SK-N-SH treated with all-trans-retinoic acid at 6 μM for 48 hours (cell line): ENCODE data around the gene KLF11.

Experiments used
- ATAC-seq: fragments of 200-7000 bp; cut with Tn5 transposase; 3 replicates; pipeline ENCODE4 v1.9.1; 2020; ENCODE audit warnings: mild to moderate bottlenecking, moderate library complexity
- CSDC2 ChIP-seq: fragments of 250-450 bp; sonication (Bioruptor Pico); IDR thresholded peaks from 2 replicates; pipeline ENCODE4 v1.5.0; 2020; ENCODE audit warnings: mild to moderate bottlenecking, moderate library complexity
- ESRRG ChIP-seq: fragments of 250-450 bp; sonication (Bioruptor Pico); IDR thresholded peaks from 2 replicates; pipeline ENCODE4 v1.6.1; 2021; ENCODE audit warnings: mild to moderate bottlenecking
- OSR1 ChIP-seq: fragments of 250-450 bp; sonication (Bioruptor Pico); IDR thresholded peaks from 2 replicates; pipeline ENCODE4 v1.8.0; 2022; ENCODE audit warnings: moderate library complexity, mild to moderate bottlenecking, inconsistent platforms
- PPARA ChIP-seq: fragments of 250-450 bp; sonication (Bioruptor Pico); IDR thresholded peaks from 2 replicates; pipeline ENCODE4 v1.5.0; 2020; ENCODE audit warnings: mild to moderate bottlenecking, borderline replicate concordance
- RARB ChIP-seq: fragments of 250-450 bp; sonication (Bioruptor Pico); IDR thresholded peaks from 2 replicates; pipeline ENCODE4 v1.8.0; 2021; ENCODE audit warnings: mild to moderate bottlenecking, moderate library complexity
- TOX ChIP-seq: fragments of 250-450 bp; sonication (Bioruptor Pico); IDR thresholded peaks from 2 replicates; pipeline ENCODE4 v1.8.0; 2021; ENCODE audit warnings: mild to moderate bottlenecking, moderate library complexity, borderline replicate concordance
- ZC3H10 ChIP-seq: fragments of 250-450 bp; sonication (Bioruptor Pico); IDR thresholded peaks from 2 replicates; pipeline ENCODE4 v1.5.1; 2021; ENCODE audit warnings: mild to moderate bottlenecking, moderate library complexity
- ZFP3 ChIP-seq: fragments of 250-450 bp; sonication (Bioruptor Pico); IDR thresholded peaks from 2 replicates; pipeline ENCODE4 v1.5.0; 2020; ENCODE audit warnings: mild to moderate bottlenecking, moderate library complexity
- ZNF565 ChIP-seq: fragments of 450-650 bp; formaldehyde crosslinking; conservative IDR thresholded peaks from 2 replicates; pipeline ENCODE4 v1.5.0; 2020; ENCODE audit warnings: low read depth, mild to moderate bottlenecking, moderate library complexity
- ZNF70 ChIP-seq: fragments of 450-650 bp; formaldehyde crosslinking; IDR thresholded peaks from 2 replicates; pipeline ENCODE4 v1.5.0; 2020; ENCODE audit warnings: mild to moderate bottlenecking, moderate library complexity
- ZNF8 ChIP-seq: fragments of 450-650 bp; formaldehyde crosslinking; IDR thresholded peaks from 2 replicates; pipeline ENCODE4 v1.5.0; 2020; ENCODE audit warnings: mild to moderate bottlenecking, moderate library complexity
- TF ChIP-seq, protein P1 (sequence below): fragments of 250-450 bp; sonication (Bioruptor Pico); IDR thresholded peaks from 2 replicates; pipeline ENCODE4 v1.8.0; 2020; ENCODE audit warnings: mild to moderate bottlenecking, moderate library complexity, borderline replicate concordance
- TF ChIP-seq, protein P2 (sequence below): fragments of 250-450 bp; sonication (Bioruptor Pico); IDR thresholded peaks from 2 replicates; pipeline ENCODE4 v1.5.0; 2020; ENCODE audit warnings: mild to moderate bottlenecking, moderate library complexity
- TF ChIP-seq, protein P3 (sequence below): fragments of 250-450 bp; sonication (Bioruptor Pico); IDR thresholded peaks from 2 replicates; pipeline ENCODE4 v1.5.1; 2021; ENCODE audit warnings: mild to moderate bottlenecking, moderate library complexity
- TF ChIP-seq, protein P4 (sequence below): fragments of 250-450 bp; sonication (Bioruptor Pico); IDR thresholded peaks from 2 replicates; pipeline ENCODE4 v1.5.1; 2020; ENCODE audit warnings: low read depth, mild to moderate bottlenecking, moderate library complexity
- TF ChIP-seq, protein P5 (sequence below): fragments of 250-450 bp; sonication (Bioruptor Pico); IDR thresholded peaks from 2 replicates; pipeline ENCODE4 v1.8.0; 2021; ENCODE audit warnings: low read depth, mild to moderate bottlenecking, moderate library complexity, borderline replicate concordance

KLF11 gene

DNA sequence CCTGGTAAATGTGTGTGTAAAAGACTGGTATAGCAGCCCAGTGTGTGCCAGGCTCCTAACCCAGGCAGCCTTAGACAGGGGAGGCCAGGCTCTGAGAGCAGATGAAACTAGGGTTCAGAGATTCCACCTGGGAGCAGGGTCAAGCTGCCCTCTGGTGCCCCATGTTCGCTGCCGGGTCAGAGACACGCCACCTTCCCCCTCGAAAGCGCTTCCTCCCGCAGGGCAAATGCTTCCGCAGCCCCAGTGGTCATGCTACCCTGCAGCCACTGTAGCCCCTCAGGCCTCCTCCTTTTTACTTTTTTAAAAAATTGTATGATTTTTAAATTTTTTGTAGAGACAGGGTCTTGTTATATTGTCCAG is 10.6 kb upstream of the KLF11 start:
- ATAC-seq, result no peak
- TF ChIP-seq RARB (CRISPR knock-in tag) (no peak), ZNF70 (no peak), ZNF8 (no peak), OSR1 (CRISPR knock-in tag) (no peak)
- TF ChIP-seq, protein P1, sequence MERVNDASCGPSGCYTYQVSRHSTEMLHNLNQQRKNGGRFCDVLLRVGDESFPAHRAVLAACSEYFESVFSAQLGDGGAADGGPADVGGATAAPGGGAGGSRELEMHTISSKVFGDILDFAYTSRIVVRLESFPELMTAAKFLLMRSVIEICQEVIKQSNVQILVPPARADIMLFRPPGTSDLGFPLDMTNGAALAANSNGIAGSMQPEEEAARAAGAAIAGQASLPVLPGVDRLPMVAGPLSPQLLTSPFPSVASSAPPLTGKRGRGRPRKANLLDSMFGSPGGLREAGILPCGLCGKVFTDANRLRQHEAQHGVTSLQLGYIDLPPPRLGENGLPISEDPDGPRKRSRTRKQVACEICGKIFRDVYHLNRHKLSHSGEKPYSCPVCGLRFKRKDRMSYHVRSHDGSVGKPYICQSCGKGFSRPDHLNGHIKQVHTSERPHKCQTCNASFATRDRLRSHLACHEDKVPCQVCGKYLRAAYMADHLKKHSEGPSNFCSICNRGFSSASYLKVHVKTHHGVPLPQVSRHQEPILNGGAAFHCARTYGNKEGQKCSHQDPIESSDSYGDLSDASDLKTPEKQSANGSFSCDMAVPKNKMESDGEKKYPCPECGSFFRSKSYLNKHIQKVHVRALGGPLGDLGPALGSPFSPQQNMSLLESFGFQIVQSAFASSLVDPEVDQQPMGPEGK (CRISPR knock-in tag), result no peak
- TF ChIP-seq, protein P2, sequence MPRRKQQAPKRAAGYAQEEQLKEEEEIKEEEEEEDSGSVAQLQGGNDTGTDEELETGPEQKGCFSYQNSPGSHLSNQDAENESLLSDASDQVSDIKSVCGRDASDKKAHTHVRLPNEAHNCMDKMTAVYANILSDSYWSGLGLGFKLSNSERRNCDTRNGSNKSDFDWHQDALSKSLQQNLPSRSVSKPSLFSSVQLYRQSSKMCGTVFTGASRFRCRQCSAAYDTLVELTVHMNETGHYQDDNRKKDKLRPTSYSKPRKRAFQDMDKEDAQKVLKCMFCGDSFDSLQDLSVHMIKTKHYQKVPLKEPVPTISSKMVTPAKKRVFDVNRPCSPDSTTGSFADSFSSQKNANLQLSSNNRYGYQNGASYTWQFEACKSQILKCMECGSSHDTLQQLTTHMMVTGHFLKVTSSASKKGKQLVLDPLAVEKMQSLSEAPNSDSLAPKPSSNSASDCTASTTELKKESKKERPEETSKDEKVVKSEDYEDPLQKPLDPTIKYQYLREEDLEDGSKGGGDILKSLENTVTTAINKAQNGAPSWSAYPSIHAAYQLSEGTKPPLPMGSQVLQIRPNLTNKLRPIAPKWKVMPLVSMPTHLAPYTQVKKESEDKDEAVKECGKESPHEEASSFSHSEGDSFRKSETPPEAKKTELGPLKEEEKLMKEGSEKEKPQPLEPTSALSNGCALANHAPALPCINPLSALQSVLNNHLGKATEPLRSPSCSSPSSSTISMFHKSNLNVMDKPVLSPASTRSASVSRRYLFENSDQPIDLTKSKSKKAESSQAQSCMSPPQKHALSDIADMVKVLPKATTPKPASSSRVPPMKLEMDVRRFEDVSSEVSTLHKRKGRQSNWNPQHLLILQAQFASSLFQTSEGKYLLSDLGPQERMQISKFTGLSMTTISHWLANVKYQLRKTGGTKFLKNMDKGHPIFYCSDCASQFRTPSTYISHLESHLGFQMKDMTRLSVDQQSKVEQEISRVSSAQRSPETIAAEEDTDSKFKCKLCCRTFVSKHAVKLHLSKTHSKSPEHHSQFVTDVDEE, result no peak
- TF ChIP-seq, protein P3, sequence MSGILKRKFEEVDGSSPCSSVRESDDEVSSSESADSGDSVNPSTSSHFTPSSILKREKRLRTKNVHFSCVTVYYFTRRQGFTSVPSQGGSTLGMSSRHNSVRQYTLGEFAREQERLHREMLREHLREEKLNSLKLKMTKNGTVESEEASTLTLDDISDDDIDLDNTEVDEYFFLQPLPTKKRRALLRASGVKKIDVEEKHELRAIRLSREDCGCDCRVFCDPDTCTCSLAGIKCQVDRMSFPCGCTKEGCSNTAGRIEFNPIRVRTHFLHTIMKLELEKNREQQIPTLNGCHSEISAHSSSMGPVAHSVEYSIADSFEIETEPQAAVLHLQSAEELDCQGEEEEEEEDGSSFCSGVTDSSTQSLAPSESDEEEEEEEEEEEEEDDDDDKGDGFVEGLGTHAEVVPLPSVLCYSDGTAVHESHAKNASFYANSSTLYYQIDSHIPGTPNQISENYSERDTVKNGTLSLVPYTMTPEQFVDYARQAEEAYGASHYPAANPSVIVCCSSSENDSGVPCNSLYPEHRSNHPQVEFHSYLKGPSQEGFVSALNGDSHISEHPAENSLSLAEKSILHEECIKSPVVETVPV (CRISPR knock-in tag), result no peak
- TF ChIP-seq, protein P4, sequence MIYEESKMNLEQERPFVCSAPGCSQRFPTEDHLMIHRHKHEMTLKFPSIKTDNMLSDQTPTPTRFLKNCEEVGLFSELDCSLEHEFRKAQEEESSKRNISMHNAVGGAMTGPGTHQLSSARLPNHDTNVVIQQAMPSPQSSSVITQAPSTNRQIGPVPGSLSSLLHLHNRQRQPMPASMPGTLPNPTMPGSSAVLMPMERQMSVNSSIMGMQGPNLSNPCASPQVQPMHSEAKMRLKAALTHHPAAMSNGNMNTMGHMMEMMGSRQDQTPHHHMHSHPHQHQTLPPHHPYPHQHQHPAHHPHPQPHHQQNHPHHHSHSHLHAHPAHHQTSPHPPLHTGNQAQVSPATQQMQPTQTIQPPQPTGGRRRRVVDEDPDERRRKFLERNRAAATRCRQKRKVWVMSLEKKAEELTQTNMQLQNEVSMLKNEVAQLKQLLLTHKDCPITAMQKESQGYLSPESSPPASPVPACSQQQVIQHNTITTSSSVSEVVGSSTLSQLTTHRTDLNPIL (CRISPR knock-in tag), result no peak

DNA sequence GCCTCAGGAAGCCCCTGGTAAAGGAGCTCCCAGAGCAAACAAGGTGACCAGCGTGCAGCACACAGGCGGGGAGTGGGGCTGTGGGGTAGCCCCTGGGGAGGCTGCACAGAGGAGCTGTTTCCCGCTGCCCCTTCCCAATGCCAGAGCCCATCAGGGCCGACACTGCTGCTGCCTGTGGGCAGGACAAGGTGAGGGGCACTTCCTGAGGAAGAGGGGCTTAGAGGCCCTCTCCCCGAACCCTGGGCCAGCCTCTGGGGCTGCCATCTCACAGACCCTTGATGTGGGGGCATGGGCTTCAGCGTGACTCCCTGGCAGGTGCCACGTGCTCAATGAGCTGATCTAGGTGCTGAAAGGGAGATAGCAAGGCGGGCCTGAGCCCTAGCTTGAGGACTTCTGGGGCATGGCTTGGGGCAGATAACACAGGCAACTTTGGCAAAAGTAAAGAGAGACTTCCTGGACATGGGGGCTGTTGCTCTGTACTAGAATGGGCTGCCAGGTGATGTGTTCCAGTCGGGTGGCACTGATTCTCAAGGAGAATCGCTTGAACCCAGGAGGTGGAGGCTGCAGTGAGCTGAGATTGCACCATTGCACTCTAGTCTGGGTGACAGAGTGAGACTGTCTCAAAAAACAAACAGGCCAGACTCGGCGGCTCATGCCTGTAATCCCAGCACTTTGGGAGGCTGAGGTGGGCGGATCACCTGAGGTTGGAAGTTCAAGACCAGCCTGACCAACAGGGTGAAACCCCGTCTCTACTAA is 9.9 kb upstream of the KLF11 start:
- no peak for ATAC-seq
- TF ChIP-seq, protein P2, result no peak
- no peak for TF ChIP-seq CSDC2
- no peak for TF ChIP-seq ZNF8
- TF ChIP-seq, protein P5, sequence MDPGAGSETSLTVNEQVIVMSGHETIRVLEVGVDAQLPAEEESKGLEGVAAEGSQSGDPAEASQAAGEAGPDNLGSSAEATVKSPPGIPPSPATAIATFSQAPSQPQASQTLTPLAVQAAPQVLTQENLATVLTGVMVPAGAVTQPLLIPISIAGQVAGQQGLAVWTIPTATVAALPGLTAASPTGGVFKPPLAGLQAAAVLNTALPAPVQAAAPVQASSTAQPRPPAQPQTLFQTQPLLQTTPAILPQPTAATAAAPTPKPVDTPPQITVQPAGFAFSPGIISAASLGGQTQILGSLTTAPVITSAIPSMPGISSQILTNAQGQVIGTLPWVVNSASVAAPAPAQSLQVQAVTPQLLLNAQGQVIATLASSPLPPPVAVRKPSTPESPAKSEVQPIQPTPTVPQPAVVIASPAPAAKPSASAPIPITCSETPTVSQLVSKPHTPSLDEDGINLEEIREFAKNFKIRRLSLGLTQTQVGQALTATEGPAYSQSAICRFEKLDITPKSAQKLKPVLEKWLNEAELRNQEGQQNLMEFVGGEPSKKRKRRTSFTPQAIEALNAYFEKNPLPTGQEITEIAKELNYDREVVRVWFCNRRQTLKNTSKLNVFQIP (CRISPR knock-in tag), result no peak
- no peak for TF ChIP-seq ZC3H10 (CRISPR knock-in tag)
- TF ChIP-seq, protein P3 (CRISPR knock-in tag), result no peak
- no peak for TF ChIP-seq ESRRG
- TF ChIP-seq OSR1 (CRISPR knock-in tag), result no peak
- TF ChIP-seq TOX (CRISPR knock-in tag), result no peak
- TF ChIP-seq ZNF565 (CRISPR knock-in tag), result no peak
- no peak for TF ChIP-seq ZFP3 (CRISPR knock-in tag)
- TF ChIP-seq PPARA (CRISPR knock-in tag), result no peak
- TF ChIP-seq ZNF70, result no peak
